KMS-11 (cell line): Measurements from ENCODE around the gene RAET1E.

ENCODE experiments used
- H2AFZ ChIP-seq: fragments of 200-600 bp; sonication (generic); 2 replicates; pipeline ENCODE4 v1.6.1; 2016; ENCODE audit warnings: antibody characterized with exemption, mixed run types, low read depth
- H3K27ac ChIP-seq: fragments of 200-600 bp; sonication (generic); 2 replicates; pipeline ENCODE4 v1.6.1; 2016; ENCODE audit warnings: mild to moderate bottlenecking, mixed run types
- H3K27me3 ChIP-seq: fragments of 200-600 bp; sonication (generic); 2 replicates; pipeline ENCODE4 v1.6.1; 2017; ENCODE audit warnings: mild to moderate bottlenecking, low read depth, mixed run types, moderate library complexity; ENCODE audit not compliant: insufficient read depth
- H3K36me3 ChIP-seq: fragments of 200-600 bp; sonication (generic); 2 replicates; pipeline ENCODE4 v1.6.1; 2017; ENCODE audit warnings: mild to moderate bottlenecking, mixed run types; ENCODE audit not compliant: insufficient read depth
- H3K4me1 ChIP-seq: fragments of 200-600 bp; sonication (generic); 2 replicates; pipeline ENCODE4 v1.6.1; 2016; ENCODE audit warnings: mild to moderate bottlenecking, low read depth, mixed run types; ENCODE audit not compliant: poor library complexity, severe bottlenecking
- H3K4me2 ChIP-seq: fragments of 200-600 bp; sonication (generic); 2 replicates; pipeline ENCODE4 v1.7.0; 2016; ENCODE audit warnings: mild to moderate bottlenecking, mixed run types
- H3K4me3 ChIP-seq: fragments of 200-600 bp; sonication (generic); IDR thresholded peaks from 2 replicates; pipeline ENCODE4 v1.6.1; 2017; ENCODE audit warnings: low read depth, low read length, mixed read lengths; ENCODE audit not compliant: insufficient read depth
- H3K79me2 ChIP-seq: fragments of 200-600 bp; sonication (generic); 2 replicates; pipeline ENCODE4 v1.6.1; 2016; ENCODE audit warnings: low read depth, mixed run types; ENCODE audit not compliant: insufficient read depth
- H3K9ac ChIP-seq: fragments of 200-600 bp; sonication (generic); 2 replicates; pipeline ENCODE4 v1.6.1; 2016; ENCODE audit warnings: mild to moderate bottlenecking, mixed run types
- H4K20me1 ChIP-seq: fragments of 200-600 bp; sonication (generic); 2 replicates; pipeline ENCODE4 v1.6.1; 2016; ENCODE audit warnings: mild to moderate bottlenecking, mixed run types; ENCODE audit not compliant: insufficient read depth
- CTCF ChIP-seq: fragments of 200-600 bp; sonication (generic); conservative IDR thresholded peaks from 2 replicates; pipeline ENCODE4 v1.6.1; 2017; ENCODE audit warnings: low read depth, mild to moderate bottlenecking, antibody characterized with exemption, low read length, moderate library complexity, mixed read lengths

The RAET1E gene

GRCh38 chr6:149941583-149942460 is 43.9 kb upstream of the RAET1E start, which contains the start of gene ULBP2:
Gene ULBP2 (plus strand): TSS chr6:149942014. CDS start chr6:149942073, 59 bp downstream.
- Histone ChIP-seq H3K36me3 (no peaks in the 10 kb centered on the region), H3K79me2 (no peaks in the 10 kb centered on the region), H3K4me3 (no peak within 1 kb of the TSS), H3K4me1 (peaks cover 37% of the 10 kb centered on the region), H3K4me2 (peak within 1 kb of the TSS; percentile 54), H3K27ac (no peak within 1 kb of the TSS), H4K20me1 (no peaks in the 10 kb centered on the region), H3K9ac (no peak within 1 kb of the TSS), H3K27me3 (peaks cover 72% of the 10 kb centered on the region), H2AFZ (peak within 1 kb of the TSS; percentile 61)
- TF ChIP-seq CTCF = no peak

- Histone ChIP-seq H3K4me1 (peaks cover 49% of the 10 kb centered on the region), H3K4me2 (no peak overlapping the region), H2AFZ (no peak overlapping the region), H3K36me3 (no peaks in the 10 kb centered on the region), H3K79me2 (no peaks in the 10 kb centered on the region), H3K9ac (no peak overlapping the region), H3K27me3 (peaks cover 78% of the 10 kb centered on the region), H3K27ac (no peak overlapping the region), H4K20me1 (no peaks in the 10 kb centered on the region), H3K4me3 (no peak overlapping the region)
- TF ChIP-seq CTCF = no peak
These were observed 42.7 kb upstream of the RAET1E start for GRCh38 chr6:149940672-149940982.

GRCh38 chr6:149939909-149940671 is 42.2 kb upstream of the RAET1E start:
- no peak overlapping the region for H3K9ac ChIP-seq
- no peaks in the 10 kb centered on the region for H3K79me2 ChIP-seq
- H3K27me3 ChIP-seq = peaks cover 84% of the 10 kb centered on the region
- H2AFZ ChIP-seq = no peak overlapping the region
- TF ChIP-seq CTCF = no peak
- no peaks in the 10 kb centered on the region for H4K20me1 ChIP-seq
- no peaks in the 10 kb centered on the region for H3K36me3 ChIP-seq
- H3K4me2 ChIP-seq = no peak overlapping the region; the same call in 1 of the 2 replicates
- peaks cover 52% of the 10 kb centered on the region for H3K4me1 ChIP-seq
- no peak overlapping the region for H3K4me3 ChIP-seq
- H3K27ac ChIP-seq = no peak overlapping the region

GRCh38 chr6:149939356-149939648 is 41.4 kb upstream of the RAET1E start:
- H3K79me2 ChIP-seq = no peaks in the 10 kb centered on the region
- no peak overlapping the region for H3K4me3 ChIP-seq
- TF ChIP-seq CTCF = no peak
- H3K4me2 ChIP-seq = peak overlapping the region; percentile 99
- H3K27me3 ChIP-seq = peaks cover 91% of the 10 kb centered on the region
- peaks cover 52% of the 10 kb centered on the region for H3K4me1 ChIP-seq
- H3K9ac ChIP-seq = no peak overlapping the region; the same call in 1 of the 2 replicates
- no peaks in the 10 kb centered on the region for H3K36me3 ChIP-seq
- H2AFZ ChIP-seq = no peak overlapping the region
- no peaks in the 10 kb centered on the region for H4K20me1 ChIP-seq
- H3K27ac ChIP-seq = no peak overlapping the region
